Testis (tissue), 3 donors: Measurements from ENCODE around the gene LARP1. TPM values are rescaled to one million over a fixed set of nuclear protein-coding genes. Genes with fewer than 3 reads are reported as not detected.

Experiments used
- DNase-seq: peaks from one replicate; pipeline ENCODE4 v3.0.0-alpha.2; 2019
- H3K27ac ChIP-seq, 2 donors: fragments of 200-600 bp; sonication (generic); one replicate each; pipeline ENCODE4 v1.5.1; 2019
- H3K27me3 ChIP-seq: fragments of 200-600 bp; sonication (generic); one replicate; pipeline ENCODE4 v1.5.1; 2019
- H3K36me3 ChIP-seq: fragments of 200-600 bp; sonication (generic); one replicate; pipeline ENCODE4 v1.5.1; 2017; ENCODE audit warnings: low read depth; ENCODE audit errors: missing control alignments
- H3K4me1 ChIP-seq: fragments of 200-600 bp; sonication (generic); one replicate; pipeline ENCODE4 v1.5.1; 2019
- H3K4me3 ChIP-seq, 2 donors: fragments of 200-600 bp; sonication (generic); one replicate each; pipeline ENCODE4 v1.5.1; 2017 to 2019
- H3K9me3 ChIP-seq: fragments of 200-600 bp; sonication (generic); one replicate; pipeline ENCODE4 v1.5.1; 2017
- CTCF ChIP-seq, 3 experiments: fragments of 450-650 bp in 2 of 3; fragments of 200-600 bp in 1 of 3; sonication (generic) in 1 of 3; IDR thresholded peaks; one replicate each; pipeline ENCODE4 v1.5.1; 2016 to 2019; ENCODE audit warnings: antibody characterized with exemption in 3 of 3, mild to moderate bottlenecking in 2 of 3, moderate library complexity in 1 of 3
- POLR2A ChIP-seq: fragments of 450-650 bp; IDR thresholded peaks from one replicate; pipeline ENCODE4 v1.6.1; 2017; ENCODE audit warnings: antibody characterized with exemption, mild to moderate bottlenecking, moderate library complexity
- WGBS, 2 donors: methylation state at CpG; one replicate each; pipeline ENCODE4 v1.1.5; 2018; 5-methylcytosine and 5-hydroxymethylcytosine counted together
- intact Hi-C: fragments of 100-400 bp; cut with DNase I; formaldehyde crosslinking; loops from one replicate; pipeline ENCODE4 v1.15.1; 2023; ENCODE audit warnings: low total_unique reads
- polyA plus RNA-seq: library from polyadenylated mRNA; stranded (reverse); fragments of 350-450 nt; fragmentation: Illumina TruSeq; extraction: RNeasy Lipid Tissue Mini Kit (QIAGEN cat#74804); gene quantifications from one replicate; pipeline ENCODE4 v1.2.3, GENCODE V29; 2014; ENCODE audit warnings: low read depth, low replicate concordance; ENCODE audit not compliant: insufficient read depth
- total RNA-seq, 2 donors: library from RNA; depleted of rRNA; stranded (reverse); fragments of >200 nt; gene quantifications; one replicate each; pipeline ENCODE4 v1.2.3, GENCODE V29; 2016

The LARP1 gene
- total and polyA plus RNA-seq, 3 donors from 2014 or later = 118 to 174 (median 169) TPM

DNA sequence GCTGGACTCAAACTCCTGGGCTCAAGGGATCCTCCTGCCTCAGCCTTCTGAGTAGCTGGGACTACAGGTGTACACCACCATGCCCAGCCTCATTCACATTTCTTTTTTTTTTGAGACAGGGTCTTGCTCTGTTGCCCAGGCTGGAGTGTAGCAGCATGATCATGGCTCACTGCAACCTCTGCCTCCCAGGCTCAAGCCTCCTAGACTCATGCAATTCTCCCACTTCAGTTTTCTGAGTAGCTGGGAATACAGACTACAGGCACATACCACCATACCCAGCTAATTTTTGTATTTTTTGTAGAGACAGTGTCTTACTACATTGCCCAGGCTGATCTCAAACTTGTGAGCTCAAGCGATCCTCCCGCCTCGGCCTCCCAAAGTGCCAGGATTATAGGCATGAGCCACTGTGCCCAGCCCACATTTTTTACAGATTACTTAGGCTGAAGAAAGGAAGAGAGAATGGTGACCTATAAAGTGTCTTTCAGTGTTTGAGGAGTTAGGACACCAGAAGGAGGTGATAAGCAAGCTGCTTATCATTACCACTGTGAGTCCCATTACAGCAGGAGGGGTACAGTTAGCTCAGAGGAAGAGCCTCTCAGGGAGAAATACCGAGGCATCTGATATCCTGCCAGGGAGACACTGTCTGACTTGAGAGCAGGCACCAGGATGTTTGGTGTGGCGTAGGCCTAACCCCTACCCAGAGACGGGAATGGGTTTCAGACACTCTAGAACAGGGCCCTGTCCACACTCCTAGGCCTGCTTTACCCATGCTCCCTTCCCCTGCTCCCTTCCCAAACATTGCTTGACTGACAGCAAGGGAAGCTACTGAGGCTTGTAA, 85.5 kb downstream of the LARP1 start:
- DNase-seq = no peak
- Histone ChIP-seq H3K27me3 (no peaks in the 10 kb centered on the region), H3K4me3 (no peak overlapping the region), H3K9me3 (no peaks in the 10 kb centered on the region), H3K36me3 (no peaks in the 10 kb centered on the region), H3K4me1 (peaks cover 3% of the 10 kb centered on the region), H3K27ac (no peak overlapping the region)
- intact Hi-C loops = no loop called here
- WGBS, 2 donors = 62 to 72% methylated on average over 6 of the region's 6 CpGs
- no peak for TF ChIP-seq POLR2A
- no peak for TF ChIP-seq CTCF (IDR thresholded peaks at IDR 0.05)

- H3K36me3 ChIP-seq = no peaks in the 10 kb centered on the region
- intact Hi-C loops = no loop called here
- DNase-seq = no peak
- no peak overlapping the region for H3K4me3 ChIP-seq
- H3K27ac ChIP-seq = no peak overlapping the region
- H3K4me1 ChIP-seq = peaks cover 3% of the 10 kb centered on the region
- H3K9me3 ChIP-seq = no peaks in the 10 kb centered on the region
- TF ChIP-seq POLR2A (no peak), CTCF (IDR thresholded peaks at IDR 0.05) (no peak)
- no peaks in the 10 kb centered on the region for H3K27me3 ChIP-seq
Measured at GRCh38 chr5:154841273-154841661, 86.1 kb downstream of the LARP1 start.

DNA sequence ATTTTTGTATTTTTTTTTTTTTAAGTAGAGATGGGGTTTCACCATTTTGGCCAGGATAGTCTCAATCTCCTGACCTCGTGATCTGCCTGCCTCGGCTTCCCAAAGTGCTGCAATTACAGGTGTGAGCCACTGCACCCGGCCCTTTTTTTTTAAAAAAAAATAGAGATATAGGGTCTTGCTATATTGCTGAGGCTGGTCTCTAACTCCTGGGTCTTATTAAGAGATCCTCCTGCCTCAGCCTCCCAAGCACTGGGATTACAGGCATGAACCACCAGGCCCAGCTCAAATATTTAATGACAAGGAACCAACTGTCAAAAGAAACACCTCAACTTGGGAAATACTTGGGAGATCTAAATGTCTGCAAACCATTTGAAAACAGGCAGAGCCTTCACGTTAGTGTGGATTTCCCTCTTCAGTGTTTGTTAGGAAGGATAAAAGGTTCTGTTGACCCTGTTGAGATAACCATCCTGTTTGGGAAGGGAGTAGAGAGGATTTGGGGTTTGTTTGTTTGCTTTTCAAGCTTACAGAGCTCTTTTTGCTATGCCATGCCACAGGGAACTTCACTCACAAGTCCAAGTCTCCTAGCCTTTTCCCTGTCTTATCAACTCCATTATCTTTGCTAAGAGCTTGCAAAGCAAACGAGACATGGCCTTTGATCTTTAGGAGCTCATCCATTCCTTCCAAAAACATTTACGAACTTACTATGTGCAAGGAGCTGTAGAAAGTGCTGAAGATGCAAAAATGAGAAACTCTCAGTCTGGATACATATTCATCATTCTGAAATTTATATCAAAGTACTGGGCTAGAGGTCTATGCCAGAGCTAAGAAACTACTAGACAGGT, 87.7 kb downstream of the LARP1 start:
- no peak for DNase-seq
- no peak overlapping the region for H3K4me3 ChIP-seq
- H3K4me1 ChIP-seq = peaks cover 3% of the 10 kb centered on the region
- WGBS, 2 donors = 75 to 77% methylated on average over 6 of the region's 6 CpGs
- H3K9me3 ChIP-seq = no peaks in the 10 kb centered on the region
- no peak for TF ChIP-seq POLR2A
- TF ChIP-seq CTCF (IDR thresholded peaks at IDR 0.05) = no peak
- no peaks in the 10 kb centered on the region for H3K36me3 ChIP-seq
- H3K27ac ChIP-seq = no peak overlapping the region
- H3K27me3 ChIP-seq = no peaks in the 10 kb centered on the region
- intact Hi-C loops = no loop called here

DNA sequence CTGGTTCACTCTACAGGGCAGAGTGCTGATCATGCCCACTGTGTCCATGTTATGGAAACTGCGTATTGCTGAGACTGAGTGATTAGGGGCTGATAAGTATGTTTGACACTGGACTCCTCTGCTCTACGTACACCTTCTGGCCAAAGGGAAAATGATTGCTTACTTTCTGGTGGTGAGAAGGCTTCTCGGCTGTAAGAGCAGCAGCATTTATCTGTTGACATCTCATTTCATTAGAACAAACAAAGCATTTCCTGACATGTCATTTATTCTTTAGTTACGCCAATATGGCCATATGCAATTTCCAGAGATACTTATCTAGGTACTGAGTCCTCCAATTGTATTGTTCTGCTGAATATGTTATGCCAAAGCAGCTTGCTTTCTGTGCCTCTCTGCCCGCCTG, 89.6 kb downstream of the LARP1 start:
- no peaks in the 10 kb centered on the region for H3K27me3 ChIP-seq
- TF ChIP-seq CTCF (IDR thresholded peaks at IDR 0.05) (no peak), POLR2A (no peak)
- no peak overlapping the region for H3K27ac ChIP-seq
- H3K4me1 ChIP-seq = peaks cover 9% of the 10 kb centered on the region
- no peak overlapping the region for H3K4me3 ChIP-seq
- WGBS, 2 donors = 68 to 71% methylated on average over 5 of the region's 5 CpGs
- DNase-seq = no peak
- intact Hi-C loops = no loop called here
- no peaks in the 10 kb centered on the region for H3K9me3 ChIP-seq
- H3K36me3 ChIP-seq = no peaks in the 10 kb centered on the region
